ENCODE data around the gene ARF6.
"Not testable (repeated sequence)": the region's sequence is repeated elsewhere in the genome, so short reads cannot be mapped to it uniquely, and the experiment has no call there.

ARF6 gene

DNA sequence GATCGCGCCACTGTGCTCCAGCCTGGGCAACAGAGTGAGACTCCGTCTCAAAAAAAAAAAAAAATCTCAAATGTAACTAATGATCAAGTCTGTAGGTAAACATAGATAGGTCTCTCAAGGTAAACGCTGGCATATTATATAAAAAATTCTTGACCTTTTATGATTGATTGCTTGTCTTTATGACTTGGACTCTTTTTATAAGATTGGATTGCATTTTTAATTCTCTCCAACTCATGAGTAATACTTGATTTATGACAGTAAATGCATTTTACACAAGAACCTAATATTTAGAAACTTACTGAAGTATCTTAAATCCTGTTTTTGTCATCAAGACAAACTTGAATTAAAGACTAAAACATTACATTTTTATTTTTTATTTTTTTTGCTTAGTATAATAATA is 16.1 kb downstream of the ARF6 start:
- DNase-seq: no peak

DNA sequence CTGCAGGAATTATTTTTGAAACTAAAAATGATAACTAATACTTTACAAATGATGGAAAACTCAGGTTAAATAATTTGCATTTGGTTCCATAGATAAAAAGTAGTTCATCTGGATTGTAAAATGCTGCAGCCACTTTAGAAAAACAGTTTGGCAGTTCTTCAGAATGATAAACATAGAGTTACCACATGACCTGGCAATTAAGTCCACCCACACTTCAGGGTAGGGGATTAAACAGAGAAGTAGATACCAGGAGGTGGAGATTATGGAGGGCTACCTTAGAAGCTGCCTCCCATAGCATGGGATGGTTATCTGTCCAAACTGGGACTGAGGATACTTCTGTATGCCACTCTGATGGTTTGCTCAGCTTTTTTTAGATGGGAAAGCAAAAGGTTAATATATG is 22.2 kb downstream of the ARF6 start:
- no peak for DNase-seq

DNA sequence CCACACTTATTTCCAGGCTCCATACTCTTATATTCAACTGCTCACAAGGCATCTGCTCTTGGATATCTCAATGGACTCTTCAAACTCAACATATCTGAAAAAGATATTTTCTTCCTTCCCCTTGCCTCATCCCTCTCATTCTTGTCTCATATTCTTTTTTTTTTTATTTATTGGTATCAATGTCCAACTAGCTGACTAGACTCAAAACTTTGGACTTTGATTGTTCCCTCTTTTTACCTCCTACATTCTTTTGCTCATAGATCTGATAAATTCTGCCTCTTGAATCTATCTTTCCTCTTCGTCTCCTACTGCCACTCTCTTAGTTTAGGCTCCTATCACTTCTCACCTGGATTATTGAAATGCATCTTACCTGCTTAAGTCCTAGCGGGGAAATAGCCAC is 25.8 kb downstream of the ARF6 start:
- DNase-seq: no peak

DNA sequence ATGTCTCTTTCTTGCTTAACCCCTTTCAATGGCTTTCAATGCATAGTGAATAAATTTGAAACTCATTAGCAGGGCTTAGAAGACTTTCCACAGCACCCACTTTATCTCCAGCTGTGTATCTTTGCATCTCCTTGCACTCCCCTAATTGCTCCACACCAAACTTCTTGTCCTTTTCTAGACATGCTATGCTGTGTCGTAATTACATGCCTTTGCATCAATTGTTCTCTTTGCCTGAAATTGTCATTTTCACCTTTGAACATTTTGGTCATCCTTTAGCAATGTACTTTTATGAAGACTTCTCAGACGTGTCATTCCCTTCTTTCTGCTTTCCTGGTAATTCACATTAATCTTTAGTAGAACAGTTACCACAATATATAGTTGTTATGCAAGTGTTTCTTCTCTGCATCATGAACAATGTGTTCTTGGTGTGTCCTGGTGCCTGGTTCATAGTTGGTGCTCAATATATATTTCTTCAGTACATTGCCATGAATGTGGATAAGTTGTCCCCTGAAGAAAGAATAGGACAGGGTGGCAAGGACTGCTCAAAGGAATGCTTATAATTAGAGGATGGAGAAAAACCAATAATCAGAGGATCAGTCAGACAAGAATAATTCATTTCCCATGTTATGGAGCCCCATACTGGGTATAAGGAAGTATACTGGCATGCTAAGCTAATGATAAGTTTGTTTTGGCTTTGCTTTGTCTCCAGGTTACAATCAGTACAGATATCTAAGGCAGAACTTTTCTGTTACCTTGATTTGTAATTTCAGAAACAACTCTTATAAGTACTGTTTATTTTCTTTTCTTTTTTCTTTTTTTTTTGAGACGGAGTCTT is 27.2 kb downstream of the ARF6 start:
- DNase-seq: no peak

DNA sequence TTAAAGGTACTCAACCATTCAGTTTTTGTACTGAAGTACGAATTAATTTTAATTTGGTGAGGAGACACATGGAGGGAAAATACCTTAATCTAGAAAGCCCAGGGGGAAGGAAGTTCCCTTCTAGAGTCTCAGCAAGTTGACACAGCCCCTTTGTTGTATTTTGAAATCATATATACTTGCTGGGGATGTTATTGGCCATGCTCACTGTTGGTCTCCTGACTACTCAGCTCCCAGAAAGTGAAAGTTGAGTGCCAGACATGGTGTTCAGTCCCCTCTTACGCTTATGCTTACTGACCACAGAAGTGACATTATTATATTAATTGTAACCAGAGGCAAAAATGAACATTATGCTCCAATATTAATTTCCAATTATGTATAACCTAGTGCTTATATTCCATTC is 28.1 kb downstream of the ARF6 start:
- DNase-seq: no peak

DNA sequence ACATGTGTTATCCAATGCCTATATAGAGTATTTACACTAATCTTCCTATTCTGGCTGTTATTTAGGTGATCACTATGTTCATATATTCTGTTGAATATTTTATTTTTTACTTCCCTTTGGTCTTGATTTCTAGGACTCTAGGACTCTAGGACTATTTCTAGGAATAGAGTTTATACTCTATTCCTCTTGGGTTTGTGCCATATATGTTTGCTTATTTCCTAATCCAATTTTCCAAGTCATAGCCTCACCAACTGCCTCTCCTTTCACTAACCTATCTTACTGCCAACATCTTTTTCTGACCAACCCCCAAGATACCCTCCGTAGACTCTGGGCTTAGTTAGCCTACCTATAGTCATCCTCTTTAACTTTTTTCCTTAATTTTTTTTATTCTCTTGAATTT is 28.5 kb downstream of the ARF6 start:
- DNase-seq: no peak

DNA sequence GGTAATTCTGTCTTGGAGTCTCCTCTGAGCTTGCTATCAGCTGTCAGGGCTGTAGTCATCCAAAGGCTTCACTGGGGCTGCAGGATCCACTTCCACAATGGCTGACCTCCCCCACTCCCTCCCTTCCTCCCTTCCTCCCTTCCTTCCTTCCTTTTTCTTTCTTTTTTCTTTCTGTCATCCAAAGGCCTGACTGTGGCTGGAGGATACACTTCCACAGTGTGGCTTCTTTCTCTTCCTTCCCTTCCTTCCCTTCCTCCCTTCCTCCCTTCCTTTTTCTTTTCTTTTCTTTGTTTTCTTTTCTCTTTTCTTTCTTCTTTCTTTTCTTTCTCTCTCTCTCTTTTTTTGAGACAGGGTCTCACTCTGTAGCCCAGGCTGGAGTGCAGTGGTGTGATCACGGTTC is 30.6 kb downstream of the ARF6 start:
- DNase-seq: no peak

DNA sequence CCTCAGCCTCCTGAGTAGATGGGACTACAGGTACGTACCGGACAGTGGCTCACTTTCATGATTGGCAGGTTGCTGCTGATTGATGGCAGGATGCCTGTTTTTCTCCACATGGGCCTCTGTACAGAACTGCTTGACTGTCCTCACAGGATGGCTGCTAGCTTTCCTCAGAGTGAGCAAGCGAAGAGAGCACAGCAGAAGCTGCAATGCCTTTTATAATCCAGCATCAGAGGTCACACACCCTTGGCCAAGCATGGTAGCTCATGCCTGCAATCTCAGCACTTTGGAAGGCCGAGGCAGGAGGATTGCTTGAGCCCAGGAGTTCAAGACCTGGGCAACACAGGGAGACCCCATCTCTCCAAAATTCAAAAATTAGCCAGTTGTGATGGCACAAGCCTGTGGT is 31.0 kb downstream of the ARF6 start:
- no peak for DNase-seq

DNA sequence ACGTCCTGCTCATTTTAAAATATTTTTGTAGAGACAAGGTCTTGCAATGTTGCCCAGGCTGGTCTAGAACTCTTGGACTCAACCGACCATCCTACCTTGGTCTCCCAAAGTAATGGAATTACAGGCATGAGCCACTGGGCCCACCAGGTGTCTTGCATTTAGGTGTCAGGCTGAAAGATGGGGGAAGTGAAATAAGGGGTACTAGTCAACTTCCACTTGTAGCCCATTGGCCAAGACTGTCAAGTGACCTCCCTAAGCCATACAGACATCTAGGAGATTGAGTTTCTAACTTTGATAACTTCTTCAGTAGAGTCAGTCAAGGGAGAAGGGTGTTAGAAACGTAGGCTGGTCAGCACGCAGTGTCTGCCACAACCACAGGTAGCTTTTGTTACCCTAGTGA is 32.0 kb downstream of the ARF6 start:
- DNase-seq: no peak

DNA sequence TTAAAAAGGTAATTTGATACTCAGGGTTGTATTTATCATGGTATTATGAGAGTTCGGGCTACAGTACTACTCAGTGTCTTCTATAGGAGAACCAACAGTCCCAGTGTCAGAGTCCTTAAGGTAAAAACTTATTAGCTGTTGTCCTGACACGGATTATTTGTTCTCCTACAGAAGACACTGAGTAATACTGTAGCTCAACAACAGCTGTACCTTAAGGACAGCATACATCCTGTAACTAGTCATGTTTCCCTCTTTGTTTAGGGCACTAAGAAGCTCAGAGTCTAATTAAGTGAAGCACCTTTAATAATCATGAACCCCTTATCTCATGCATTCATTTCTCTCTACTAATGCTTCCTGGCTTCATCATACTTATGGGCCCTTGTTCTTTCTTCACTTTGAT is 33.9 kb downstream of the ARF6 start:
- DNase-seq: no peak

DNA sequence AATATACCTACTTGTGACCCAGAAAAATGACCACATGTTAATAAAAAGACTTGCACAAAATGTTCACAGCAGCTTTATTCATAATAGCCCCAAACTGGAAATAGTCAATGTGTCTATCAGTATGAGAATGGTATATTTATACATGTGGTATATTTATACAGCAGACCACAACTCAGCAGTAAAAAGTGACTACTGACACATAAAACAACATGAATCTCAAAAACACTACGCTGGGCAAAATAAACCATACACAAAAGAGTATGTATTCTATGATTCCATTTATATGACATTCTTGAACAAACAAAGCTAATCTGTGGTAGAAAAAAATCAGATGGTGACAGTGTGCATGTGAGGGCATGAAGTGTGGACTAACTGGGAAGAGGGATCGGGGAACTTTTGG is 35.1 kb downstream of the ARF6 start:
- no peak for DNase-seq

DNA sequence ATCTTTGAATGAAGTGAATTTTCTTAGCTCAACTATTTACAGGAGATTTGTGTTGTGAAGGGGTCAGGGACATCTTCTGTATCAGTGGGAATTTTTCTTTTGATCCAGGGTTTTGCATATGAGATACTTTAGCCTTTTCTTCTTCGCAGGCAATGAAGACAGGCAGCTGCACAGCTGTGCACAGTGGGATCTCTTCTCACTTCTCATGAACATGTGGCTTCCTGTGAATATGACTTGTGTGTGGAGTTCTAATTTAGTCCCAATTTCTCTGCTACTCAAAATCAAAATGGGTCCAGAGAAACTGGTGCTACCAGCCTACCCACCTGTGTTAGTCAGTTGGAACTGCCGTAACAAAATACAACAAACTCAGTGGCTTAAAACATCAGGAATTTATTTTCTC is 37.8 kb downstream of the ARF6 start:
- no peak for DNase-seq

DNA sequence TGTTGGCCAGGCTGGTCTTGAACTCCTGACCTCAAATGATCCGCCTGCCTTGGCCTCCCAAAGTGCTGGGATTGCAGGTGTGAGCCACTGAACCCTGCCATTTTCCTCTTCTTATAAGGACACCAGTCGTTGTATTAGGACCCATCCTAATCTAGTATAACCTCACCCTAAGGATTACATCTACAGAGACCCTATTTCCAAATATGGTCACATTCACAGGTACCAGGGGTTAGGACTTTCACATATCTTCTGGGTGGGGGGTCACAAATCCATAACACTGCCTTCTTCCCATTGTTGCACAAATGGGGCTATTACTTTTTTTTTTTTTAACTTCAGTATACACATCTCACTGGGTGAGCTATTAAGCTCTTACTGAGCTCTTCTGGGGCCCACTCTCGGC is 38.6 kb downstream of the ARF6 start:
- no peak for DNase-seq

DNA sequence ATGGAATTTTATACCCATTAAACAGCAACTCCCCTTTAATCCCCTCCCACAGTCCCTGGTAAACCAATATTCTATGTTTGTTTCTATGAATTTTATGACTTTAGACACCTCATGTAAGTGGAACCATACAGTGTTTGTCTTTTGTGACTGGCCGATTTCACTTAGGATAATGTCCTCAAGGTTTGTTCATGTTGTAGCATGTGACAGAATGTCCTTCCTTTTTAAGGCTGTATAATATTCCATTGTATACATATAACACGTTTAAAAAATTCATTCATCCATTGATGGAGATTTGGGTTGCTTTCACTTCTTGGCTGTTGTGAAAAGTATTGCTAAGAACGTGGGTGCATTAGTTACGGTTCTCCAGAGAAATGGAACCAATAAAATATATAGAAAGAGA is 40.2 kb downstream of the ARF6 start:
- DNase-seq: no peak

DNA sequence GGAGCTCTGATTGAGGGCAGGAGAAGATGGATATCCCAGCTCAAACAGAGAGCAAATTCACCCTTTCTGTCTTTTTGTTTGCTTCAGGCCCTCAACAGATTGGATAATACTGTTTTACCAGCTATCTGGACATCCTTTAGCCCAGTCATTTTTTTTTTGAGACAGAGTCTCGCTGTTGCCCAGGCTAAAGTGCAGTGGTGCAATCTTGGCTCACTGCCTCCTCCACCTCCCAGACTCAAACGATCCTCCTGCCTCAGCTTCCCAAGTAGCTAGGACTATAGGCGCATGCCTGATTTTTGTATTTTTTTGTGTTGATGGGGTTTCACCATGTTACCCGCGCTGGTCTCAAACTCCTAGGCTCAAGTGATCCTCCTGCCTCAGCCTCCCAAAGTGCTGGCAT is 40.8 kb downstream of the ARF6 start:
- DNase-seq: no peak

DNA sequence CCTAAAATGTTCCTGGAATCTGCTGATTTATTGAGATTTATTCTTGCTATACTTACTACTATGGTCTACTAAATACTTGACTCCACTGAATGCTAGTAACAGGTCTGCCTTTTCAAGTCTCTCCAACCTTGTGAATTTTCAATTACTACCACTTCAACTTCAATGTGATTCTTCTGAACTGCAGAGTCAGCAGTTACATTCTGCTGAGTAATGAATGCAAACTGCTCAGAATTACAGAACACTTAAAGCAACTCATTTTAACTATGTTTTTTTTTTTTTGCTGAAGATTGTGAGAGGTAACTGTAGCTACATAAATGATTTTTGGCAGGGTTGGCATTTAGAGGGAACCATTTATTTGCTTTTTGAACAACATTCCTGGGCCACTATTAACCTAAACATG is 41.8 kb downstream of the ARF6 start:
- no peak for DNase-seq

DNA sequence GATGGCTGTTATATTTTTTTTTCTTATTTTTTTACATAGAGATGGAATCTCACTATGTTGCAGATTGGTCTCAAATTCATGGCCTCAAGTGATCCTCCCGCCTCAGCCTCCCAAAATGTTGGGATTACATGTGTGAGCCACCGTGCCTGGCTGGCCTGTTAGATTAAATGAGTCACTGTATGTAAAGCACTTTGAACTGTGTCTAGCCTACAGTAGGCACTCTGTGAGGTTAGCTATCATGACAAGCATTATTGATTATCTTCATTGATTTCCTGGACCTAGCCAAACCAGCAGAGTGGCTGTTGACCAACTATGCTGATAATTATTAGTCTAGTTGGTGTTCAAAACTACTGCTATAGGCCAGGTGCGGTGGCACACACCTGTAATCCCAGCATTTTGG is 42.6 kb downstream of the ARF6 start:
- no peak for DNase-seq

DNA sequence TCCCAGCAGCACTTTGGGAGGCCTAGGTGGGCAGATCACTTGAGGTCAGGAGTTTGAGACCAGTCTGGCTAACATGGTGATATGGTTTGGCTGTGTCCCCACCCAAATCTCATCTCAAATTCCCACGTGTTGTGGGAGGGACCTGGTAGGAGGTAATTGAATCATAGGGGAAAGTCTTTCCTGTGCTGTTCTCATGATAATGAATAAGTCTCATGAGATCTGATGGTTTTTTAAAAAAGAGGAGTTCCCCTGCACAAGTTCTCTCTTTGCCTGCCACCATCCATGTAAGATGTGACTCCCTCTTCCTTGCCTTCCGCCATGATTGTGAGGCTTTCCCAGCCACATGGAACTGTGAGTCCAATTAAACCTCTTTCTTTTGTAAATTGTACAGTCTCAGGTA is 43.4 kb downstream of the ARF6 start:
- DNase-seq: not testable (repeated sequence)

DNA sequence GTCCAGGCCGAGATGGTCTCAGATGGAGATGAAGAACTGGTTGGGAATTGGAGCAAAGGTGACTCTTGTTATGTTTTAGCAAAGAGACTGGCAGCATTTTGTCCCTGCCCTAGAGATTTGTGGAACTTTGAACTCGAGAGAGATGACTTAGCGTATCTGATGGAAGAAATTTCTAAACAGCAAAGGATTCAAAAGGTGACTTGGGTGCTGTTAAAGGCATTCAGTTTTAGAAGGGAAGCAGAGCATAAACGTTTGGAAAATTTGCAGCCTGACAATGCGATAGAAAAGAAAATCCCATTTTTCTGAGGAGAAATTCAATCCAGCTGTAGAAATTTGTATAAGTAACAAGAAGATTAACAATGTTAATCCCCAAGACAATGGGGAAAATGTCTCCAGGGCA is 44.0 kb downstream of the ARF6 start:
- DNase-seq: not testable (repeated sequence)

DNA sequence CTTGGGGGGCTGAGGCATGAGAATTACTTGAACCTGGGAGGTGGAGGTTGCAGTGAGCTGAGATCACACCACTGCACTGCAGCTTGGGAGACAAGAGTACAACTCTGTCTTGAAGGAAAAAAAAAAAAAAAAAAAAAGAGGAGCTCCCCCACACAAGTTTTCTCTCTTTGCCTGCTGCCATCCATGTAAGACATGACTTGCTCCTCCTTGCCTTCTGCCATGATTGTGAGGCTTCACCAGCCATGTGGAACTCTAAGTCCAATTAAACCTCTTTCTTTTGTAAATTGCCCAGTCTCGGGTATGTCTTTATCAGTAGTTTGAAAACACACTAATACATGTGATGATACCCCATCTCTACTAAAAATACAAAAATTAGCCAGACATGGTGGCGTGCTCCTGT is 46.3 kb downstream of the ARF6 start:
- not testable (repeated sequence) for DNase-seq

DNA sequence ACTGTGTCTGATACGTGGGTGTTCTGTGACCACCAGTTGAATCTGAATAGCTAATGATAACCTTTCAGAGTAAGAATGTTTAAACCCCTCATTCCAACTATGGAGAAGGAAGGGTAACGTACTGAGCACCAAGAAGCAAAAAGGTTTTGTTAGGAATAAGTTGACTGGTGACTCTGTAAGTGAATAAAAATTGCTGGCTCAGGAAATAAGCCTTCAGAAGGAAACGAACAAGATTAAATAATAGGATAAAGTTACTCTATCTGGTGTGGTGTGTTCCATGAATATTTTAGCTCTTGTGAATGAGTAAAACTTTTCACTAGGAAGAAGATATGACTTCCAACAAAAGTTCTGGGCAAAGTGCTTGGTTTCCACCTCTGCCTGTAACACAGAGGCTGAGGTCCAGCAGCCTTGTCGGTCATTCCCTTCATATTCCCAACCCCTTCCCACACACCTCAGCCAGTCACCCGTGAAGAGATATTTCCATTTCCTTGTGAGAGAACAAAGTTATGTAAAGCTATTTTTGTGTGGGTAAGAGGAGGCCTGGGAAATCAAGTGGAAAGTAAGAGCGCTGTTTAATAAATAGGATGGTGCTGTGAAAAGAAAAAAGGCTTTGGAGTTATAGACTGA is 47.1 kb downstream of the ARF6 start:
- DNase-seq: no peak

DNA sequence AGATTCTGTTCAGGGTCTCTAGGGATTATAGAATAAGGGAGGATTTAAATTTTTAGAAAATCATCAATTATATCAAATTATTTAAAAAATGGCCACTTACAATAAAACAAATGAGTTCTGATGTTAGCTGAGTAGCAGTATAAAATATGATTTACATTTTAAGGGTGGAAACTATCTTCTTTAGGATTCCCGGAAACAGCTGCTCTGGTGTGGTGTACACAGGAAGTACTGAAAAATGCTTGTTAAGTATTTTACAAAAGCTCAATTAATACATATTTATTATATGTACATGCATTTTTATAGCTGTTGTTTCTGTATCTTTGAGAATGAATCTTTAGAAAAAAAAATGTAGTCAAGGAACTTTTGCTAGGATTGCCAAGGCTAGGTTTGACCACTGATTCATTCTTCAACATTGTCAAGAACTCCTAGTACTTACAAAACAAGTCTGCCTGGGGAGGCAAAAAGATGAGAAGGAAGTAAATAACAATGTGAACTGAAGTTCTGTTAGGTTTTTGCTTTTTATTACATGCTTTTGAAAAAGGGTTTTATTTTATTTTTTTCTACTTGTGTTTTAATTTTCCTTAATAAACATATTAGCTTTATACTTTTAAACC is 48.0 kb downstream of the ARF6 start:
- DNase-seq: no peak

DNA sequence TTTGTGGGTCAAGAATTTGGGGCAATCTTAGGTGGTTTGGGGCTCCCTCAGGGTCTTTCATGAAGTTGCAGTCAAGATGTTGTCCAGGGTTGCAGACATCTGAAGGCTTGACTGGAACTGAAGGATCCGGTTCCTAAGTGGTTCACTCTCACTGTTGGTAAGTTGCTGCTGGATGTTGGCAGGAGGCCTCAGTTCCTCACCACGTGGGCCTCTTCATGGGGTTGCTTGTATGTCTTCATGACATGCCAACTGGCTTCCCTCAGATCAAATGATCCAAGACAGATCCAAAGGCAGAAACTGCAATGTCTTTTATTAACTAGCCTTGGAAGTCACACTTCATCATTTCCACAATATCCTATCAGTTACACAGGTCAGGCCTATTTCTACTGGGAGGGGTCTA is 49.2 kb downstream of the ARF6 start:
- no peak for DNase-seq

DNA sequence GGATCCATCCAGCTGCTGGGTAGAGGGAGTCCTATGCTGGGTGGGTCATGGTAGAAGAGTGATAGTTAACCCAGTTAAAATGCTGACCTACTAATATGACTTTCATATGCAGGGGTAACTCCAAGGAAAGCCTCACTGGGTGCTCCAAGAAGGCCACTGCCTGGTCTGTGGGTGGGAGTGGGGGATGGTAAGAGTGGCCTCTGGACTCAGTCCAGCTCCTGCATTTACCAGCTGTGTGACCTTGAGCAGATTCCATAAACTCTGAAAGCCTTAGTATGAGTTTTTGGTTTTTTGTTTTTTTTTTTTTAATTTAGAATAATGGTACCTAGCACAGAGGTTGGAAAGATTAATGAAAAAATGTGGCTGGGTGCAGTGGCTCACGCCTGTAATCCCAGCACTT is 51.6 kb downstream of the ARF6 start:
- no peak for DNase-seq
